NCI-H1092 treated with DMSO at 0.1 percent for 48 hours (cell line): ENCODE measurements around the gene THSD8.
"Not testable (repeated sequence)": the region's sequence is repeated elsewhere in the genome, so short reads cannot be mapped to it uniquely, and the experiment has no call there.

ENCODE experiments used
- DNase-seq: peaks from one replicate; lab custom pipeline; 2025; lab: John Stamatoyannopoulos, UW

Gene THSD8

DNA sequence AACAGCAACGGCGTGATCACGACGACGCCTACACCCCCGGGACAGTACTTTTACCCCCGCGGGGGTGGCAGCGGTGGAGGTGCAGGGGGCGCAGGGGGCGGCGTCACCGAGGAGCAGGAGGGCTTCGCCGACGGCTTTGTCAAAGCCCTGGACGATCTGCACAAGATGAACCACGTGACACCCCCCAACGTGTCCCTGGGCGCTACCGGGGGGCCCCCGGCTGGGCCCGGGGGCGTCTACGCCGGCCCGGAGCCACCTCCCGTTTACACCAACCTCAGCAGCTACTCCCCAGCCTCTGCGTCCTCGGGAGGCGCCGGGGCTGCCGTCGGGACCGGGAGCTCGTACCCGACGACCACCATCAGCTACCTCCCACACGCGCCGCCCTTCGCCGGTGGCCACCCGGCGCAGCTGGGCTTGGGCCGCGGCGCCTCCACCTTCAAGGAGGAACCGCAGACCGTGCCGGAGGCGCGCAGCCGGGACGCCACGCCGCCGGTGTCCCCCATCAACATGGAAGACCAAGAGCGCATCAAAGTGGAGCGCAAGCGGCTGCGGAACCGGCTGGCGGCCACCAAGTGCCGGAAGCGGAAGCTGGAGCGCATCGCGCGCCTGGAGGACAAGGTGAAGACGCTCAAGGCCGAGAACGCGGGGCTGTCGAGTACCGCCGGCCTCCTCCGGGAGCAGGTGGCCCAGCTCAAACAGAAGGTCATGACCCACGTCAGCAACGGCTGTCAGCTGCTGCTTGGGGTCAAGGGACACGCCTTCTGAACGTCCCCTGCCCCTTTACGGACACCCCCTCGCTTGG is 9.6 kb upstream of the THSD8 start:
- peak; percentile 64 for DNase-seq

DNA sequence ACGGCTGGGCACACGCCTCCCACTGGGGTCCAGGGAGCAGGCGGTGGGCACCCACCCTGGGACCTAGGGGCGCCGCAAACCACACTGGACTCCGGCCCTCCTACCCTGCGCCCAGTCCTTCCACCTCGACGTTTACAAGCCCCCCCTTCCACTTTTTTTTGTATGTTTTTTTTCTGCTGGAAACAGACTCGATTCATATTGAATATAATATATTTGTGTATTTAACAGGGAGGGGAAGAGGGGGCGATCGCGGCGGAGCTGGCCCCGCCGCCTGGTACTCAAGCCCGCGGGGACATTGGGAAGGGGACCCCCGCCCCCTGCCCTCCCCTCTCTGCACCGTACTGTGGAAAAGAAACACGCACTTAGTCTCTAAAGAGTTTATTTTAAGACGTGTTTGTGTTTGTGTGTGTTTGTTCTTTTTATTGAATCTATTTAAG is 9.0 kb upstream of the THSD8 start:
- DNase-seq = no peak

DNA sequence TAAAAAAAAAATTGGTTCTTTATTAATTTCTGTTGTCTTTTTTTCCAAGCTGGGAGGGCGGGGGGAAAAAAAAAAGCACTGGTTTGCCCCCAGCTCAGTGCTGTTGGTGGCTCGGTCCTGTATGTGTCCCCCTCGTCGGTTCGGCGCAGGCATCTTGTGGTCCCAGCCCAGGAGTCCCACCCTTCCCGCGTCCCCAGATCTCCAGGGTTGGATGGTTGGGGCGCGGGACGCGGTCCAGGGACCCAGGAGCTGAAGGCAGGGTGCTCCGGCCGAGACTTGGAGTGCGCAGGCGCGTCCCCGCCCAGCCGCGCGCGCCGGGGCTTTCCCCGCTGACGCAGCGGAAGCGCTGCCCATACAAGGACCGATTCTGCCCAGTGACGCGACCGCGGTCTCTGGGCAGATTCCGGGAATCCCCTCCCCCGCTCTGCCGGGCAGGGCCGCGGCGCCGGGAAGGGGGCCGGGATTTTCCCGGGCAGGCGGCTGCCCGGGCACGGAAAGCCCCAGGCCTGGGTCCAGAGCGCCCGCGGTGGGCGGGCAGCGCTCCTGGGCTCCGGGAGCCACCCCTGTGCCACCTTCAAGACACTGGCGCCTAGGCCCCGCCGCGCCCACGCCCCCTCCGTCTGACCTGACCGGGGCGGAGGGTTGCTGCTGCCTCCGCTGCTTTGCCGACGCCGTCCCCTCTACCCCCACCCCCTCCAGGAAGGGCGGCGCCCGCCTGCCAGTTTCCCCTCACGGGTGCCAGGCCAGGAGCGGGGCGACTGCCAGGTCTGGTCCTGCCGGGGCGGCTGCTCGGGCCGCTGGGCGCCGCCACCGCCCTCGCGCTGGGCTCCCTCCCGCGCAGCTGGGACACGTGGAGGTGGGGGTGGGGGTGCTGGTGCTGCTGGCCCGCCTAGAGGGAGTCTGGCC is 8.3 kb upstream of the THSD8 start:
- DNase-seq = peak; percentile 91

DNA sequence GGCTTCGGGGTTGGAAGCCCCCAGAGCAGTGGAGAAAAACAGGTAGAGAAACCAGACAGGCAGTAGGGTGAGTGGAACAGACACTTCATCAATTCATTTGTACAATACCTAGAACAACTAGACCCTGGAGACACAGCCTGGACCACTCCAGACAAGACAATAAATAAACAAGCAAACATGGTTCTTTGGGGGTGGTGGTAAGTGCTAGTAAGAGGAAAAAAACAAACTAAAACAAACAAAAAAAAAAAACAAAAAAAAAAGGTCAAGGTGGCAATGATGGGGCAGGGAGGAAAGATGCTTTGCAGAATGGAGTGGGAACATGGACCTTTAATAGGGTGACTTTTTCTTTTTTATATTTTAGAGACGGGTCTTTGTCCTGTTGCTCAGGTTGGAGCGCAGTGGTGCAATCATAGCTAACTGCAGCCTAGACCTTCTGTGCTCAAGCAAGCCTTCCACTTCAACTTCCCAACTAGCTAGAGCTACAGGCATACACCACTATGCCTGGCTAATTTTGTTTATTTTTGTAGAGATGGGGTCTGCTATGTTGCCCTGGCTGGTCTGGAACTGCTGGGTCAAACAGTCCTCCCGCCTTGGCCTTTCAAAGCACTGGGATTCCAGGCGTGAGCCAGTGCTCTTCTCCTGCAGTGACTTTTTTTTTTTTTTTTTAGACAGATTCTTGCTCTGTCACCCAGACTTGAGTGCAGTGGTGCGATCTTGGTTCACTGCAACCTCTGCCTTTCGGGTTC is 7.5 kb upstream of the THSD8 start:
- DNase-seq = peak; percentile 53

DNA sequence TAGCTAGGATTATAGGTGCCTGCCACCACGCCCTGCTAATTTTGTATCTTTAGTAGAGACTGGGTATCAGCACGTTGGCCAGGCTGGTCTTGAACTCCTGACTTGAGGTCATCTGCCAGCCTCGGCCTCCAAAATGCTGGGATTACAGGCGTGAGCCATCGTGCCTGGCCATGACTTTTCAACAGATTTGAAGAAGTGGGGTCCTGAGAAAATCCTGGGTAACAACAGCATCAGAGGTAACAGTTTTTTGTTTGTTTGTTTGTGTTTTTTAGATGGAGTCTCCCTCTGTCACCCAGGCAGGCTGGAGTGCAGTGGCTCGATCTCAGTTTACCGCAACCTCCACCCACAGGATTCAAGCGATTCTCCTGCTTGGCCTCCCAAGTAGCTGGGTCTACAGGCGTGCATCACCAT is 6.9 kb upstream of the THSD8 start:
- DNase-seq = no peak

DNA sequence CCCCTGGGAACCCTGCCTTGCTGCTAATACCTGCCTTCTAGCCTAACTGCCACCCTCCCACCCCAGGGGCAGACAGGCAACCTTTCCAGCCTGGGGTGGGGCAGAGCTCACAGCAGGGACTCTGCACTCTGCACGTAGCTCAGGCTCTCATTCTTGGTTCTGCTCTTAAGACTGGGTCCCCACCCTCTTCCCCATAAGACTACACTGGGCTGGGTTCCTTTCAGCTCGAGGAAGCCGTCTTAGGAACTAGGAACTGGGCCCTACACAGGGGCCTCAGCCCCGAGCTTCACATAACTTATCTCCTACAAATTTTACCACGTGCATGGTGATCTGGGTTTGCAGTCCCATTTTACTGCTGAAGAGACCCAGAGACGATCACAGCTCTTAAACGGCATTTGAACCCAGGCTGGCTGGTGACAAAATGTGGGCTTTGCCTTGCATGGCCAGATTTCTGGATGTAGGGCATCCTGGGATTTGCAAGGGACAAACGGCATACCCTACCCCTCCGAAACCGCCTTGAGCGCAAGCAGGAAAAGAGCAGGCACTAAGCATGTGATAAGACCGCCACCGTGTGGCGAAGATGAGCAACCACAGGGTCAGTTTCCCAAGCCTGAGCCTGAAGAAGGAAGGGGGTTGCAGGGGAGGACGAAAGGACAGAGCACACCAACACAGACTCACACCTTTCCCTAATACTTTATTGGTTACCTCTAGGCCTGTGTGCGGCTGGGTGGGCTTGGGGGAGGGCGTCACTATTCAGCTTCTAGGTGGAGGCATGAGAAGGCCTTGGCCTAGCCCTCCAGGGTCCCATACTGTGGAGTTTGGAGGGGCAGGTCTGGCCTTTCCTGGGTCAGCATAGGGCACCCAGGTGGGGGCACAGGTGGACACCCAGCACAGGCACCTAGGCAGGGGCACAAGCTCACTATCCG is 5.5 kb upstream of the THSD8 start:
- DNase-seq = peak; percentile 73

DNA sequence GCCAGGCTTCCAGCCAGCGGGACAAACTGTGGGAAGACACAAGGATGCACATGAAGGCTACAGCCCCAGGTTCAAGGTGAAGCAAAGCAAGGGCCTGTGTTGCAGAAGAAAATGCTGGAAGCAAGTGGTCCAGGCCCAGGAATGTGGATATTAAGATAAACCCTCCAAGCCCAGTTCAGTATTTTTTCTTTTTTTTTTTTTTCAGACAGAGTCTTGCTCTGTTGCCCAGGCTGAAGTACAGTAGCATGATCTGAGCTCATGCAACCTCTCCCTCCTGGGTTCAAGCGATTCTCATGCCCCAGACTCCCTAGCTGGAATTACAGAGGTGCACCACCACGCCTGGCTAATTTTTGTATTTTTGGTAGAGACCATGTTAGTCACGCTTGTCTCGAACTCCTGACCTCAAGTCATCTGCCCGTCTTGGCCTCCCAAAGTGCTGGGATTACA is 4.7 kb upstream of the THSD8 start:
- DNase-seq = no peak

DNA sequence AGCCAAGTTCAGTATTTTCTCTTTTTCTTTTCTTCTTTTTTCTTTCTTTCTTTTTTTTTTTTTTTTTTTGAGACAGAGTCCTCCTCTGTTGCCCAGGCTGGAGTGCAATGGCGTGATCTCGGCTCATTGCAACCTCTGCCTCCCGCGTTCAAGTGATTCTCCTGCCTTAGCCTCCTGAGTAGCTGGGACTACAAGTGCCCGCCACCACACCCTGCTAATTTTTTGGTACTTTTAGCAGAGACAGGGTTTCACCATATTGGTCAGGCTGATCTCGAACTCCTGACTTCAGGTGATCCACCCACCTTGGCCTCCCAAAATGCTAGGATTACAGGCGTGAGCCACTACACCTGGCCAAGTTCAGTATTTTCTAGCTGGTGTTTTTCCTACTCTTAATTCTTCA is 4.3 kb upstream of the THSD8 start:
- DNase-seq = not testable (repeated sequence)

DNA sequence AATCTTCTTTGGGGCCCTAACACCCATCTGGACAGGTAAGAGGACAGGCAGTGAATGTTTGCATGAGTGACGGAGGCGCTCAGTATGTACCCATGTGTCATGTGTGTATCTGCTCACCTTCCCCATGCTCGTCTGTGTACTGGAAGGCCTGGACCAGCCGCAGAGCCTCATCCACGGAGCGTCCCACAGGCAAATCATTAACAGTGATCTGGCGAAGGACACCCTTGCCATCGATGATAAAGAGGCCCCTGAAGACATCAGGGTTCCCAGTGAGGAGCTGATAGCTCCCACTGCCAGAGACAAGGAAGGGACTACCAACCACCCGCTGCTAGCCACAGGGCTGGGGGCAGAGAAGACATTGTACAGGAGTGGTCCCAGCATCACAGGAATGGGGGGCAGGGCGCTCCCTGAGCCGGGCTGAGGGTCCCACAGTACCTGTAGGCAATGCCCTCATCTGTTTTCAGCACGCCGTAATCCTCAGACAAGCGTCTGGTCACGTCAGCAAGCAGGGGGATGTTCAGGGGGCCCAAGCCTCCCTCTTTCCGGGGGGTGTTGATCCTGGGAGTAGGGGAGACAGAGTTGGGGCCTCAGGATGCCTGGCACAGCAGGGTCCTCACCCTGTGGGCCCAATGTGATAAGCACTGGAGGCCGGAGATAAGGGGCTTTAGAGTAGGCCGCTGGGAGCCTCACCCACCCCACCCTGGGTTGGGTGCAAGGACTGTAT is 2.0 kb upstream of the THSD8 start:
- DNase-seq = no peak

DNA sequence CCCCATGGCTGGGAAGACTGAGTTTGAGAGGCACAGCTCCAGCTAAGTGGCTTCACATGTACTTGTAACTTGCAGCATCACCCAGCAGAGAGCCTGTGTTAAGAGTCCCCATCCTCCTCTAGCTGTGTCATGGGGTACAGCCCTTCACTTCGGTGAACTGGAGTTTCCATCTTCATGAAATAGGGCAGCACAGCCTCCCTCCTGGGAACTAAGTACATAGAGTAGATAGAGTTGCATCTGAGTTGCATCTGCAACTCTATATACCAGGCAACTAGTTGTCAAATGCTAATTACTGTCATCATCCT is 1.5 kb upstream of the THSD8 start:
- no peak for DNase-seq

DNA sequence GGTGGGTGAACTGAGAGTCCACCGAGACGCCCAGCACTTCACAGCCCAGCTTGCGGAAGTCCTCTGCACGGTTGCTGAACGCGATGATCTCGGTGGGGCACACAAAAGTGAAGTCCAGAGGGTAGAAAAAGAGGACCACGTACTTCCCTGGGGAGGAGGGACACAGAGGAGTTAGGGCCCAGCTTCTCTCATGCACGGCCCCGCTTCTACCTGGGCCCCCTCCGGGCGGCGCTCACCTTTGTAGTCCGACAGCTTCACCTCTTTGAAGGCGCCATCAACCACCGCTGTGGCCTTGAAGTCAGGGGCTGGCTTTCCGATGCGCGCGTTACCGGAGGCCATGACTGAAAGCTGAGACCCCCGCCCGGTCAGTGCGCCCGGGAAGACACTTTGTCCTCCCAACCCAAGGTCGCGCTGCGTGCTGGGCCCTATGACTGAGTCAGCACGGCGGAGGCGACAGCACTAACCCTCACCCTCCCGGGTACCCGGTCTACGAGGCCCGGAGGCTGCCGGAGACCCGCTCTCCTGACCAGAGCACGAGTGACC is 875 bp upstream of the THSD8 start:
- DNase-seq = no peak

DNA sequence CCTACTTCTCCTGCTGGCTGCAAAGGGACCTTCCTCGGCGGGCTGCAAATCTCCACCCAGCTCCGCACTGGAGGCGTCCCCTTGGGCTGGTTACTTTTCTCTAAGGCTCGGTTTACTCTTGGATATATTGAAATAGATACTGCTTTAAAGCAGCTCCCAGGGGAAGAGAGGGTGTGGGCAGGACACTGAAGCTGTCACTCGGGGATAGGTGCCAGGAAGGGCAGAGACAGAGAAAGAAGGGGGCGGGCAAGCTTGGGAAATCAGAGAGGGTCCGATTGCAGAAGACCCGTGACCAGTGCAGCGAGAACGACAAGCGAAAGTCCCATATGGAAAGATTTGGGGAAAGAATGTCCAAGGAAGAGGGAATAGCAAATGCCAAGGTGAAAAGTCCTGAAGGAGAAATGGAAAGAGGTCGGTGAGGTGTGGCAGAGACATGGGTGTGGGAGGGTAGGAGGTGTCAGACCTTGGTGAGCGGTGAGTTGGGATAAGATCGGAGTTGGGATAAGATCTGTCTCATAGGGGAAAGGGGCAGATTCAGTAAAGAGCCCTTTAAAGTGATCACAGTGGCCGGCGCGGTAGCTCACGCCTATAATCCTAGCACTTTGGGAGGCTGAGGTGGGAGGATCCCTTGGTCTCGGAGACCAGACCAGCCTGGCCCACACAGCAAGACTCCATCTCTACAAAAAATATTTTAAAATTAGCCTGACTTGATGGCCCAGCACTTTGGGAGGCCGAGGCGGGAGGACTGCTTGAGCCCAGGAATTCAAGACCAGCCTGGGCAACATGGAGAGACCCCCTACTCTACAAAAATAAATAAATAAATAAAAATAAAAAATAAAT is 618 bp downstream of the THSD8 start:
- DNase-seq = no peak

DNA sequence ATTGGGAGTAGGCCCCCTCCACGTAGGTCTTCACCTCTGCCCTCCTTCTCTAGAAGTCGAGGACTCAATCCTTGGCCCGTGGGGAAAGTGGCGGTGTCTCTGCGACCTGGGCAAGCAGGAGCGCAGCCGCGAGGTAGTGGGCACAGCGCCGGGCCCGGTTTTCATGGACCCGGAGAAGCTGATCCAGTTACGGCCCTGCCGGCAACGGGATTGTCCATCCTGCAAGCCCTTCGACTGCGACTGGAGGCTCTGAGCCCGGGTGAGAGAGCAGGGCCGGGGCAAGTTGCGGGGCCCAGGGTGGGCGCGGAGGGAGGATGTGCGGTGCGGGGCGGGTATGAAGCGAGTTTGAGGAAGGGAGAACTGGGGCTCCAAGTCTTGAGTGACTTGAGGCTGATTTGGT is 2.2 kb downstream of the THSD8 start:
- no peak for DNase-seq

DNA sequence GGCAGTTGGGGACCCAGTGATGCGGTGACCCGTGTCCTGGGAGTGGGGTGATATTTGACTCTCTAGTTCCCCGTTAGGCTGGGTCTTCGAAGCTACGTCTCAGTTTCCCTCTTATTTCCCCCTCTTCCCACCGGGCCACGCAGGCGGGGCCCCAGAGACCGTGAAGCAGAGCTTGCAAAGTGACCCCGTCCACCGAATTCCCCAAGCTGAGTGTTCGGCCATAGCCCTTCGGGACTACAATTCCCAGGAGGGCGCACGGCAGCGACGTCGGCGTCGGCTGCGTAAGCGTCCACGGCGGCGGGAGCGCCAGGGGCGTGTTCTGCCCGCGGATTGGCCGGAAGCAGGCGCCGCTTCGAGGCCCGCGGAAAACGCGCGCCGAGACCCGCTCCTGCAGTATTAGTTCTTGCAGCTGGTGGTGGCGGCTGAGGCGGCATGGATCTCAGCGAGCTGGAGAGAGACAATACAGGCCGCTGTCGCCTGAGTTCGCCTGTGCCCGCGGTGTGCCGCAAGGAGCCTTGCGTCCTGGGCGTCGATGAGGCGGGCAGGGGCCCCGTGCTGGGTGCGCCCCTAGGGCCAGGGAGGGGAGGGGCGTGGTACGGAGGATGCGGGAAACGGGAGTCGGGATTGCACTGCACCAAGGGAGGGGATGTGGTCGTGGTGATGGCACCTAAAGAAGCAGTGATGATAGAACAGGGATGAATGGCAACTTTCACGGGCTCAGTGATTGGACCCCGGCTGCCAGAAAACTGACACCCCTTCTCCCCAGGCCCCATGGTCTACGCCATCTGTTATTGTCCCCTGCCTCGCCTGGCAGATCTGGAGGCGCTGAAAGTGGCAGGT is 4.6 kb downstream of the THSD8 start, which contains the start of gene RNASEH2A:
TSS of gene RNASEH2A (plus strand) at position 343 of the 840 bp plus-strand sequence. CDS start at position 433, 90 bp downstream.
- DNase-seq = peak; percentile 88

DNA sequence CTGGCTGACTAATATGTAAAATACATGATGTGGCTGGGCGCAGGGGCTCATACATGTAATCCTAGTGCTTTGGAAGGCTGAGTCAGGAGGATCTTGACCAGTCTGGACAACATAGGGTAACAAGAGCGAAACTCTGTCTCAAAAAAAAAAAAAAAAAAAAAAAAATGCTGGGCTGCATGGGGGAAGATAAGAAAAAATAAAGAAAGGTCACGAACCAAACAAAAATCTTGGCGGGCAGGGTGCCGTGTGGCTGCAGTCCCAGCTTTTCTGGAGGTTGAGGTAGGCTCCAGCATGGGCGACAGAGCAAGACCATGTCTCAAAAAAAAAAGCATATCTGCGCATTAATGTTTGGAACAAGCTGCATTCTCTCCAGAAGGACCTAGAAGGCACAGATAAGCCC is 13.2 kb downstream of the THSD8 start:
- no peak for DNase-seq

DNA sequence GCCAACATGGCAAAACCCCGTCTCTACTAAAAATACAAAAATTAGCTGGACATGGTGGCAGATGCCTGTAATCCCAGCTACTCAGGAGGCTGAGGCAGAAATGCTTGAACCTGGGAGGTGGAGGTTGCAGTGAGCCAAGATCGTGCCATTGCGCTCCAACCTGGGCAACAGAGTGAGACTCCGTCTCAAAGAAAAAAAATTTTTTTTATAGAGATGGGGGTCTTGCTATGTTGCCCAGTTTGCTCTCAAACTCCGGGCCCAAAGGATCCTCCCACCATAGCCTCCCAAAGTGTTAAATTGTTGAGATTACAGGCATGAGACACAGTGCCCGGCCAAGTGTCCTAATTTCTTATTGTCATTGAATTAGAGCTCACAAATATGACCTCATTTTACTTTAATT is 15.3 kb downstream of the THSD8 start:
- not testable (repeated sequence) for DNase-seq

DNA sequence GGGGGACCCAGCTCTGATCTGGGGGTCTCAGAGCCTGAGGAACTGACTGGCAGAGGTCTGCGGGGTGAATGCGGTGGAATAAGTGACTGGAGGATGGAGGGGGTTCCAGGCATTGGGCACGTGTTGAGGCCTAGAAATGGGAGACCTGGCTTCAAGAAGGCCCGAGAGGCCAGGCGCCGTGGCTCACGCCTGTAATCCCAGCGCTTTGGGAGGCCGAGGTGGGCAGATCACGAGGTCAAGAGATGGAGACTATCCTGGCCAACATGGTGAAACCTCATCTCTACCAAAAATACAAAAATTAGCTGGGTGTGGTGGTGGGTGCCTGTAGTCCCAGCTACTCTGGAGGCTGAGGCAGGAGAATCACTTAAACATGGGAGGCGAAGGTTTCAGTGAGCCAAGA is 15.9 kb downstream of the THSD8 start:
- not testable (repeated sequence) for DNase-seq

DNA sequence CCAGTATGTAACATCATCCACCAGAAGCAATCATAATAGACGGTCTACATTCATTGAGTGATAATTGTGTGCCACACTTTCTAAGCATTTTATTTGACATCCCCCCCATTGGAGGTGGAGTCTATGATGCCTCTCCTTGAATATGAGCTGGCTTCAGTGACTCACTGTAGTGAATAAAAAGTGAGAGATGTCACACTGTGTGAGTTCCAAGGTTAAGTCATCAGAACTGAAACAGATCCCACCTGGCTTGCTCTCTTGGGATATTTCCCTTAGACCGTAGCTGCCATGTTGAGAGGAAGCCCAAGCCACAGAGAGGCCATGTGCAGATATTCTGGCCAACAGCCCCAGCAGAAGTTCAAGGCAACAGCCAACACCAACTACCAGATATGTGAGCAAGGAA is 19.9 kb downstream of the THSD8 start:
- no peak for DNase-seq
